NCI-H1436 (cell line): ENCODE measurements around the gene SIX5.
"Not testable (repeated sequence)": the region's sequence is repeated elsewhere in the genome, so short reads cannot be mapped to it uniquely, and the experiment has no call there.

Experiments used
- DNase-seq: peaks from one replicate; lab custom pipeline; 2025; lab: John Stamatoyannopoulos, UW

The SIX5 gene

DNA sequence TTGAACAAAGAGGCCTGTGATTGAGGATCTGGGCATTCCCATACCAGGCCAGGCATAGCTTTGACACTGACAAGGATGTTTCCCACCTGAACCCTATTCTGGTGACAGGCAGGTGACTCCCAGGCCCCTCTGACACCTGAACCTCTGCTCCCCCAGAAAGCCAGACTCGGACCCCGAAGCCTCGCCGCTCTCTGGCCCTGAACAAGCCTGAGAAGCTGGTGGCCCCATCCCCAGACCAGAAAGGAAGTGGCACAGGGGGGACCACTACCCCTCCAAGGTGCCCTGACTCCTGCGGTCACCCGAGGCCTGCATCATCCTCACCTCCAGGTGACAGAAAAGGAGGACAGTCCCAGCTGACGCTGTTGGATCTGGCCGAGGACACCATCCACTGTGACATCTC is 14.7 kb downstream of the SIX5 start:
- DNase-seq, result no peak

DNA sequence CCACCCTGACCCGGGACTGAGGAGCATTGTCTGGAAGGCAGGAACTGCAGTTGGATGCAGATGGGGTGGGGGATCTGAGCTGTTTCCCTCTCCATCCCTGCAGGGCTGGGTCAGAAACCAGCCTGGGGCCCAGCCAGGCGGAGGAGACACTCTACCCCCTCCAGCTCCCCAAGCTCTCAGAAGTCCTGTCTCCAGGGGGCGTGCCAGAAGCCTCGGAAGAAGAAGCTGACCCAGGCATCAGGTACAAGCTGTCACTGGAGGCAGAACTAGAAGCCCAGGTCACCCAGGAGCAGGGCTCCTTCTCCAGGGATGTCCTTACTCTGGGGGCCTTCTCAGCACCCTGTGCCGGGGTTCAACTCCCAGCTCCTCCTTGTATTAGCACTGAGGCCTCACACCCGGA is 15.5 kb downstream of the SIX5 start:
- no peak for DNase-seq

DNA sequence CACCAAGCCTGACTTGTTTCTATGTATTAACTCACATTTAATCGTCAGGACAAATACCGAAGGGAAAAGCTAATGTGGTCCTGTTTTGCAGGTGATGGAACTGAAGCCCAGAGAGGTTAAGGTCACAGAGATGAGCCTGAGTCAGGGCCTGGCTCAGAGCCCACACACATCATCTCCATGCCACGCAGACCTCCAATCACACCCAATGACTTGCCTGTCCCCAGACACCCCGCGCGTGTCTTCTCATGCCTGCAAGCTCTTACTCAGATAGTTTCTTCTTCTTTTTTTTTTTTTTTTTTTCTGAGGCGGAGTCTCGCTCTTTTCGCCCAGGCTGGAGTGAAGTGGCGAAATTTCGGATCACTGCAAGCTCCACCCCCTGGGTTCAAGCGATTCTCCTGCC is 16.4 kb downstream of the SIX5 start:
- DNase-seq, result no peak

DNA sequence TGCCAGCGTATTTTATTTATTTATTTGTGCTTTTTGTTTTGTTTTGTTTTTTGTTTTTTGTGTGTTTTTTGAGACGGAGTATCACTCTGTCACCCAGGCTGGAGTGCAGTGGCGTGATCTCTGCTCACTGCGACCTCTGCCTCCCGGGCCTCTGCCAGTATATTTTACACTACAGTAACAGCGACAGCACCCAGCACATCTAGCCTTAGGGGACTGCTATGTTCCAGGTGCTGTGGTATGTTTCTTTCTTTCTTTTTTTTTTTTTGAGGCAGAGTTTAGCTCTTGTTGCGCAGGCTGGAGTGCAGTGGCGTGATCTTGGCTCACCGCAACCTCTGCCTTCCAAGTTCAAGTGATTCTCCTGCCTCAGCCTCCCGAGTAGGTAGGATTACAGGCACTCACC is 17.6 kb downstream of the SIX5 start:
- DNase-seq, result not testable (repeated sequence)

DNA sequence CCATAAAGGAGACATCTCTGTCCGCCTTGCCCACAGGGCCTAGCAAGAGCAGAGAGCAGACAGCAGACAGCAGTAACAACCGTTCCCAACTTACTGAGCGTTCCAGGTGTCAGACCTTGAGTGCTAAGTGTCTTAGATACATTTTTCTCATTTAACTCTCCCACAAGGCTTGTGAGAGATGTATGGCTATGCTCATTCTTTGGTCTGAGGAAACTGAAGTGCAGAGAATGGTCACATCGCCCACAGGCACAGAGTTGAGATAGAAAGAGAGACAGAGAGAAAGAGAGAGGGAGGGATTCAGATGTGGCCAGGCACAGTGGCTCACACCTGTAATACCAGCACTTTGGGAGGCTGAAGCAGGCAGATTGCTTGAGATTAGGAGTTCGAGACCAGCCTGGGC is 21.5 kb downstream of the SIX5 start:
- no peak for DNase-seq

DNA sequence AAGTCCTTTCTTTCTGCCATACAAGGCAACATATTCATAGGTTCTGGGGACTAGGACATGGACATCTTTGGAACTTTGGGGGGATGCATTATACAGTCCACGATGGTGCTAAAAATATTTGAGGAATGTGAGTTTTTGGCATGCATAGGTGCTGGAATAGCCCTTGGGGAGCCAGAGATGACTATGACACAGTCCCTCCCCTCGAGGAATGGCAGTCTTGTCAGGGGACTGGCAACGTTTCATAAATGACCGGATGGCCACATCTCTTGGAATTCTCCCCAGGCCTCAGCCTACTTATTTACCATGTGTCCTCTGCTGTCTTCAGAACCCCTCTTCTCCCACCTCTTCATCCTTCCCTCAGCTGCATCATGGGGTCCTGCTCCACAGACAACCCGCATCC is 22.2 kb downstream of the SIX5 start:
- no peak for DNase-seq

DNA sequence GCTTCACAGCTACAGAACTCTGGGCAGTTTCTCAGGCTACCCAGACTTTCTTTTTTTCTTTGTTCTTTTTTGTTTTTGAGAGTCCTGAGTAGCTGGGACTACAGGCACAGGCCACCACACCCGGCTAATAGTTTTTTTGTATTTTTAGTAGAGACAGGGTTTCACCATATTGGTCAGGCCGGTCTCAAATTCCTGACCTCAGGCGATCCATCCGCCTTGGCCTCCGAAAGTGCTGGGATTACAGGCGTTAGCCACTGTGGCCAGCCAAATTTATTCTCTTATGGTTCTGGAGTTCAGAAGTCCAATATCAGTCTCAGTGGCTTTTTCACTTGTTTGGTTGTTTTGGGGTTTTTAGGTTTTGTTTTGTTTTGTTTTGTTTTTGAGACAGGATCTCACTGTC is 23.4 kb downstream of the SIX5 start:
- DNase-seq, result no peak

DNA sequence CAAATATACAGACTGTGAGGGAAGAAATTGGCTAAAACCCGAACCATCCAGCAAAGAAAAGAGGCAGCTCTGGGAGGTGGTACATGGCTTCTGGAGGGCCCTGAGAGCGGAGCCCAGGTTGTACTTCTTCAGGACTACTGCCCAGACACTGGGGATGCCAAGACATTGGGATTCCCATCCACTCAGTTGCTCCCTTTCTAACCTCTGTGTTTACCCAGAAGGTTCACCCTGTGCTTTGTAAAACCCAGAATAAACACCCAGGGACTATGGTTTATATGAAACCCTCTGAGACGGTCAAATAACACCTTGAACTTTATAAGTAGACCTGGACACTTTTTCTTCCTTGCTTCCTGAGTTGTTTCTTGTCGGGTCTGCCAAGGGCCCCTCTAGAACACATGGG is 26.1 kb downstream of the SIX5 start:
- no peak for DNase-seq

DNA sequence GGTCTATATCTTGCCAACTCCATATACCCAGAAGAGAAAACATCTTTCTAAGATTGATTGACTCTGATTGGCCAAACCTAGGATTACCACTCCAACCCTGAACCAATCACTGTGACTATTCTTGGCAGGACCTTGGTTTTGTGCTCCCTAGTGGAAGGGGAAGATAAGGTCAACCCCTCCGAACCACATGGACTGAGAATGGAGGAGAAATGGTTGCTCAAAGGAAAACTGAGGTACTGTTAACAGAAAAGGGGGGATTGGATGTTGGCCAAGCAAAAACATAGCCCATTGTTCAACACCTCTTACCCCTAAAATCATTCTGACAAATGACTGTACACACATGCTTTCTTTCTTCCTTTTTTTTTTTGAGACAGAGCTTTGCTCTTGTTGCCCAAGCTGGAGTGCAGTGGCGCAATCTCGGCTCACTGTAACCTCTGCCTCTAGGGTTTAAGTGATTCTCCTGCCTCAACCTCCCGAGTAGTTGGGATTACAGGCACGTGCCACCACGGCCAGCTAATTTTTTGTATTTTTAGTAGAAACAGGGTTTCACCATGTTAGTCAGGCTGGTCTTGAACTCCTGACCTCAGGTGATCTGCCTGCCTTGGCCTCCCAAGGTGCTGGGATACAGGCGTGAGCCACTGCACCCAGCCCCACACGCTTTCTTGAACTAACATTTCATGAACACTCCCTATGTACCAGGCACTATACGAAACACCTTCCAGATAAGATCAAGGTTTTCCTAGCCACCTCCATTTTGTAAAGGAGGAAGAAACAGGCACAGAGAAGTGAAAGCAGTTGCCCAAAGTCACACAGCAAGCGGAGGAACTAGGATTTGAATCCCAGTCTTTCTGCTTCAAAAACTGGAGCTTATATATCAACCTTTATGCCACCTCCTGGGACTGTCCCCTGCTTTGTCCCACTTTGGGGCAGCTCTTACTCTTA is 29.3 kb downstream of the SIX5 start:
- no peak for DNase-seq

DNA sequence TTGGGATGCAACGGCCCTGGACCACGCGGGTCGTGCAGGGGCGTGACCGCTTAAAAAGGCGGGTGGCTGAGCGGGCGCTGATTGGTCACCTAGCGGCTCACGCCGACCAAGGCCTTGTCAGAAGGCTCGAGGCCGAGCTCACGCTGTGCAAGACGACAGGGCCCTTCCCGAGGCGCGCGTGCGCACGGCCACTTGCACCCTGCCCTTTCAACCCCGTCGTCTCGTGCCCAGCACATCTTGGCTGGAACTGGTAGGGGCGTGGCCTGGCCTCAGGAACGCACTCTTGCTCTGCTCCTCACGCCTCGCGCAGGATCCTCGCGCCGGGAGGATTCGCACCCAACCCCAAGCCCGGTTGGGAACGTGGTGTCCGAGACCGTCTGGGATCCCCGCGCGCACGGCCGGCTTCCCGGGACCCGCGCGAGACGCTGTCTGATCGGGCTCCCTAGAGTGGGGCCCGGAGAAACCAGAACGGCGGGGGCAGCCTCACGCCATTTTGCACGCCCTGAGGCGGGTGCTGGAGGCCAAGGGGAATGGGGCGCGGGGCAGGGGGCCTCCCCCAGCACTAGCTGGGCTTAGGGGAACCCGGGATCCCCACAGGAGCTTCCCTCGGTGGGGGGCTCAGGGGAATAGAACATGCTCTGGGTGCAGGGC is 35.8 kb downstream of the SIX5 start, which contains the start of gene MEIOSIN:
Gene MEIOSIN, plus strand, starts transcription at position 280 of the 651 bp plus-strand sequence. CDS start 1,938 bp downstream, outside the sequence.
- DNase-seq, result no peak

DNA sequence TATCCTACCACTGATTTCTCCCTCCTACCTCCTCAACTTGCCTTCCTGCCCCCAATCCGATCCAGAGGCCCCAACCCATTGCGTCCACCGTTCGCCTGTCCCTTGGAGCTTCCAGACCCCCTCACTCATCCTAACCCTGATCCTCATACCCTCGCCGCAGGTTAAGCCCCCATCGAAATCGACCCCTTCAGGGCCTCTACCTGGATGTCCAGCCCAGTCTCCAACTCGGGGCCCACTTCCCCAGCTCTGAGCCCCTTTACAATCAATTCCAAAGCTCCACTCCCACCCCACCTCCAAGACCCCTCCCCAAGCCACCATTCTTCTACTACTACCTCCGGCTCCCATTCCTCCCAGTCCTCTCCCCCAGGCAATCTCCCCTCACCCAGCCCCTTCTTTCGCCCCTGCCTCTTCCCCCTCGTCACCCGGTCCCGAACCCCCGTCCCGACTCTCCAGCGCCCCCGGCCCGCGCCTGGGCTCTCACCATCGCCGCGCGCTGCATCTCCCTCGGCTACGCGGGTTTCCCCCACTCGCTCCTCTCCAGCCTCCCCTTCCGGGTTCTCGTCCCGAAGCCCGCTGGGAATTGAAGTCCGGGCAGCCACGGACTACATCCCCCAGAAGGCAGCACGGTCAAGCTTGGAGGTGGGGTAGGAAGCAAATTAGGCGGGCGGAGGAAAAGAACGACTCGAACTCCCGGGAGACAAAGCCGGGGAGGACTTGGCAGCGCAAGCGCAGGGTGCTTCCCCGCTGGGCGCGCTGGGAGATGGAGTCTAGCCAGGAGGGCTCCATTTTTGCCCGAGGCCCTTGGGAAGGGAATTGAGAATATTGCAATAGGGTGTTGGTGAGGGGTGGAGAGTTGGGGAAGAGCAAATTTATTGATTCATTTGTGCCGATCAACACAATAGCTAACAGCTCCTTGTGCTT is 38.4 kb downstream of the SIX5 start, which contains the start of gene FBXO46:
Gene FBXO46, minus strand, starts transcription at position 529 of the 921 bp plus-strand sequence. CDS start 17,401 bp downstream, outside the sequence.
- DNase-seq, result peak; percentile 99

DNA sequence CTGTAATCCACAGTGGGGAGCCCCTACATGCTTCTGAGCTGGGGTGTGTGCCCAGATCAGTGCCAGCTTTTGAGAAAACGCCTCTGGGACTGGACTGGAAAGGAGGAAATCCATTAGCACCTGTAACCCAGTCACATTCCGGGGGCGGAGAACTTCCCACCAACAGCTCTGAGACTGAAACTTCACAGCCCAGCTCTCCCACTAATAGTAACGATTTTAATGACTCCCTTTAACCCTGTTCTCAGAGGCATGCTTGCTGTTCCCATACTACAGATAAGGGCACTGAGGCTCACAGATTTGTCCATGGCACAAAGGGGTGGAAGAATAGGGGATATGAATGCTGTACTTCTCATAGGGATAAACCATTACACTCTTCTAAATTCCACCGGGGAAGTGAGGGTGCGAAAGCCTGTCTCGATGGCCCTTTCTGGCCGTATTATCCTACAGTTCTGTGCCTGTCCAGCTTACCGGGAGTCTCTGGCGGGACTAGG is 39.2 kb downstream of the SIX5 start:
- no peak for DNase-seq

DNA sequence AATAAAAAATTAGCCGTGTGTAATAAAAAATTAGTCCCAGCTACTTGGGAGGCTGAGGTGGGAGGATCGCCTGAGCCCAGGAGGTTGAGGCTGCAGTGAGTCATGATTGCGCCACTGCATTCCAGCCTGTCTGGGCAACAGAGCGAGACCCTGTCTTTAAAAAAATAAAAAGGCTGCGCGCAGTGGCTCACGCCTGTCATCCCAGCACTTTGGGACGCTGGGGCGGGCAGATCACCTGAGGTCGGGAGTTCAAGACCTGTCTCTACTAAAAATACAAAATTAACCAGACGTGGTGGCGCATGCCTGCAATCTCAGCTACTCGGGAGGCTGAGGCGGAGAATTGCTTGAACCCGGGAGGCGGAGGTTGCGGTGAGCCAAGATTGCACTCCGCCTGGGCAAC is 40.4 kb downstream of the SIX5 start:
- not testable (repeated sequence) for DNase-seq

DNA sequence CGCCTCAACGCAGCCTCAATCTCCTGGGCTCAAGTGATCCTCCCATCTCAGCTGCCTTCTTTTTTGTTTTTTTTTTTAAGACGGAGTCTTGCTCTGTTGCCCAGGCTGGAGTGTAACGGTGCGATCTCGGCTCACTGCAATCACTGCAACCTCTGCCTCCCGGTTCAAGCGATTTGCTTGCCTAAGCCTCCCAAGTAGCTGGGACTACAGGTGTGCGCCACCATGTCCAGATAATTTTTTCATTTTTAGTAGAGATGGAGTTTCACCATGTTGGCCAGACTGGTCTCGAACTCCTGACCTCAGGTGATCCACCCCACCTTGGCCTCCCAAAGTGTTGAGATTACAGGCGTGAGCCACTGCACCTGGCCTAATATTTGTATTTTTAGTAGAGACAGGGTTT is 49.0 kb downstream of the SIX5 start:
- DNase-seq, result not testable (repeated sequence)

DNA sequence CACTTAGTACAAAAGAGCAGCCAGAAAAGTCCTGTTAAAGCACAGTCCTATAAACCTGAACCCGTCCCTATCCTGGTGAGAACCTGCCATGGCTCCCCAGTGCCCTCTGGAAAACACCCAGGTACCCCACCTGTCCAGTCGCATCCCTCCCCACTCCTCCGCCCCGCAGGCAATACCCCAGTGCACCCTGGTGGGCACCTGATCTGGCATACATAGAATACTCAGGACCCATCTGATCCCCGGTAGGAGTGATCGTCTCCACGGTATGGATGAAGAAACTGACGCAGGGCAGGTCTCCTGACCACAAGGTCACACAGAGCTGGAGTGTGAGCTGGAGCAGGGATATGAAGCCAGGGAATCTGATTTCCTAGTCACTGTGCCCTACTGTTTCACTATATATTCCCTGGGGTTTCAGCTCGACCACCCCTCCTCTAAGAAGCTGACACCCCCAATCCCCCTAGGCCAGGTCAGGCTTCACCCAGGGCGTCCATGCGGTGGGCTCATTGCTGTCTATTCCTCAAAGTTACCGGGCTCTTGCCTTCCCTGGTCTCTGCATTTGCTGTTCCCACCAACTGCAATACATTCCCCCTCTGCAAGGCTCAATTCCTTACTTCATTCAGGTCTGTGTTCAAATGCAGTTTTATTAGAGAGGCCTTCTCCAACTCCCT is 50.9 kb downstream of the SIX5 start:
- DNase-seq, result no peak

DNA sequence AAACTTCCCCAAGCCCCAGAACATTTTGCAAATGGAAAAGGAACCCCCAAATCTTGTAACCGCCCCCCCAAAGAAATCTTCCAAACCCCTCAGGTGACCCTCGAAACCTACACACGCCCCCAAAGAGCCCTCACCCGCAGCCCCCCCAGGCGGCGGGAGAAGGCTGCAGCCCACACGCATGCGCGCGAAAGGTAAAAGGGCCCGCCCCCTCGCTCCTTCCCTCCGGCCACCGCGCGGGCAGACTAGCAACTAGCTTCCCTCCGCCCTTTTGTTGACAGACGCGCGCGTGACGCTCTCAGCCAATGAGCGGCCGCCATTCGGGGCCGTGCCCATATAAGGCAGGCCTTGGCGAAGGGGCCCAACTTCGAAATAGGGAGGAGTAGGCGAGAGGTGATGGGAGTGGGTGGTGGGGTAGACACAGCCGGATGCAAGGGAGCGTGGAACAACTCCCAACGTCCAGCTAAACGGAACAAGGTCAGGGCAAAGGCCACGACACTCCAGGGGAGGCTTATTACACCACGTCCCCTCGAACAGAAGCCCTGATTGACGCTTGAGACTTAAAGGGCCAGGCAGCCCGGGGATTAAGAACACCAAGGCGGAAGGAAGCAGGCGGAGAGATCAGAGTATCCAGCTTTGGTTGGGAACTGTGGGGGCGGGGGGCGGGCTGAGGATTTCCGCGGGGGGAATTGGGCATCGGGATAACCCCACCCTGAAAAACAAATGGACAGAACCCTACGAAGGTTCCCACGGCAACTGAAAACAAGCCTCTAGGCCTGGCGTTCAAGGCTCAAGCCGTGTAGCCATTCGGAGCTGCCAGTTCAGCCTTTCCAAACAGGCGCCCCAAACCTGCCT is 51.7 kb downstream of the SIX5 start:
- peak; percentile 97 for DNase-seq

DNA sequence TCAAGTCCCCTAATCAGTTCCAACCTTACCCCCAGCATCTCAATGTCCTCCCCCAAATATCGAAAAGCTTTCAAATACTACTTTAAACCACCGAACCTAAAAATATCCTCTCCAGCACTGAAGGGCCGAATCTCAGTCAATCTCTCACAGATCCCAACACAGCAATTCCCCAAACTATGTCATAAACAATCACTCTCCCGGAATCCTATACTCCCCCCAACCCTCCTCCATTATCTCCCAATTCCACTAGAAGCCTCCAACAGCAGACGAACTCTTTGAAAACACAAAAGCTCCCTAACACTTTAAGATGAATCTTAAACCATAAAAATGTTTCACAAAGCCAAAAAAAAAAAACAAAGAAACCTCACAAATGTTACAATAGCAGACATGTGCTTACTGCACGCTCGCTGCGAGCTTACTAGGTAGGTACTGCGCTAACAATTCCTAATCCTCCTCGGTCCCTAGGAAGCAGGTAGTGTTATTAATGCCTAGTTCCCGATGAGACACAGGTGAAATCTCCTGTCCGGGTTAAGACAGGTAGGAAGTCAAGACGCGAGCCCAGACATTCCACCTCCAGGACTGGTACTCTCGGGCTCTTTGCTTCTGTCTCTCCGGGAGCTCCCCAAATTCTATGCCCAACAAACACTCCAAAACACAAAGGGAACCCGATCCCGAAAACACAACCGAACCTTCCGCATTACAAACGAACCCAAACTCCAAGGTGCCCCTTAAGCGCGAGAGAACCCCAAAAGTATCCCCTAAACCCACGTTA is 52.5 kb downstream of the SIX5 start:
- no peak for DNase-seq

DNA sequence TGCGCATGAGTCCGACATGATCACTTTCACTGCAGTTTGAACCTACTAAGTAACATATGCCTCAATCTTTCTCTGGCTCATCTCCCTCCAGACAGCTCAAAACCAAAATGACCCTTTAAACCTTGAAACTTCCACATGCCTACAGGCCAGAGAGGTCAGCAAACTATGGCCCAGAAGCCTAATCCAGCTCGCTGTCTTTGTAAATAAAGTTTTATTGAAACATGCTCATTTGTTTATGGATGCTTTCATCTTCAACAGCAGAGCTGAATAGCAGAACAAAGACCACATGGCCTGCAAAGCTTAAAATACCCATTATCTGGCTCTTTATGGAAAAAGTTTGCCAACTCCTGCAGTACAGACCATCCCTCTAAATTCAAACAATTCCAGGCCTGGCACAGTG is 53.9 kb downstream of the SIX5 start:
- no peak for DNase-seq
